Mucosa of rectum (tissue), 2 donors: Measurements from ENCODE around the gene CDX4.
"Not testable (repeated sequence)": the region's sequence is repeated elsewhere in the genome, so short reads cannot be mapped to it uniquely, and the experiment has no call there.

ENCODE experiments used
- H3K27ac ChIP-seq, 2 donors: one replicate each; pipeline ENCODE4 v1.7.0; 2013; ENCODE audit warnings: inconsistent platforms in 2 of 2, low read depth in 2 of 2, low read length in 2 of 2
- H3K27me3 ChIP-seq, 2 donors: one replicate each; pipeline ENCODE4 v1.7.0; 2013; ENCODE audit warnings: low read length in 2 of 2; ENCODE audit not compliant: control insufficient read depth in 2 of 2, insufficient read depth in 2 of 2
- H3K36me3 ChIP-seq, 2 donors: one replicate each; pipeline ENCODE4 v1.7.0; 2013; ENCODE audit warnings: low read length in 2 of 2; ENCODE audit not compliant: control insufficient read depth in 2 of 2, insufficient read depth in 2 of 2
- H3K4me1 ChIP-seq, 2 donors: one replicate each; pipeline ENCODE4 v1.7.0; 2013; ENCODE audit warnings: low read length in 2 of 2, mild to moderate bottlenecking in 1 of 2; ENCODE audit not compliant: control insufficient read depth in 2 of 2, insufficient read depth in 2 of 2
- H3K4me3 ChIP-seq, 2 donors: one replicate each; pipeline ENCODE4 v1.7.0; 2013; ENCODE audit warnings: low read length in 2 of 2
- H3K9ac ChIP-seq, 2 donors: one replicate each; pipeline ENCODE4 v1.7.0; 2013; ENCODE audit warnings: low read length in 2 of 2, low read depth in 1 of 2, mild to moderate bottlenecking in 1 of 2
- H3K9me3 ChIP-seq, 2 donors: one replicate each; pipeline ENCODE4 v1.7.0; 2013; ENCODE audit warnings: low read length in 2 of 2; ENCODE audit not compliant: control insufficient read depth in 2 of 2
- donor health status: healthy.
- donor health status: Normal muscosa, but diverticular disease.

Gene CDX4

GRCh38 chrX:73478961-73479360 is 32.1 kb downstream of the CDX4 start:
- H3K27ac ChIP-seq, result no peak overlapping the region
- H3K4me3 ChIP-seq, result no peak overlapping the region
- no peaks in the 10 kb centered on the region for H3K4me1 ChIP-seq
- no peaks in the 10 kb centered on the region for H3K9me3 ChIP-seq
- H3K27me3 ChIP-seq, result no peaks in the 10 kb centered on the region
- H3K36me3 ChIP-seq, result no peaks in the 10 kb centered on the region
- H3K9ac ChIP-seq, result no peak overlapping the region

DNA sequence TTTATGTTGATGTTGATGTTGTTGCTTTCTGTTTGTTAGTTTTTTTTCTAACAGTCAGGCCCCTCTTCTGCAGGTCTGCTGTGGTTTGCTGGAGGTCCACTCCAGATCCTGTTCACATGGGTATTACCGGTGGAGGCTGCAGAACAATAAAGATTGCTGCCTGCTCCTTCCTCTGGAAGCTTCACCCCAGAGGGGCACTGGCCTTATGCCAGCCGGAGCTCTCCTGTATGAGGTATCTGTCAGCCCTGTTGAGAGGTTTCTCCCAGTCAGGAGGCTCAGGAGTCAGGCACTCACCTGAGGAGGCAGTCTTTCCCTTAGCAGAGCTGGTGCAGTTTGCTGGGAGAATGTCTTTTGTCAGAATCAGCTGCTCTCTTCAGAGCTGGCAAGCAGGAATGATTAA is 34.7 kb downstream of the CDX4 start:
- Histone ChIP-seq H3K27ac (no peak overlapping the region), H3K36me3 (no peaks in the 10 kb centered on the region), H3K27me3 (no peaks in the 10 kb centered on the region), H3K9me3 (no peaks in the 10 kb centered on the region), H3K9ac (no peak overlapping the region), H3K4me1 (no peaks in the 10 kb centered on the region), H3K4me3 (no peak overlapping the region)

DNA sequence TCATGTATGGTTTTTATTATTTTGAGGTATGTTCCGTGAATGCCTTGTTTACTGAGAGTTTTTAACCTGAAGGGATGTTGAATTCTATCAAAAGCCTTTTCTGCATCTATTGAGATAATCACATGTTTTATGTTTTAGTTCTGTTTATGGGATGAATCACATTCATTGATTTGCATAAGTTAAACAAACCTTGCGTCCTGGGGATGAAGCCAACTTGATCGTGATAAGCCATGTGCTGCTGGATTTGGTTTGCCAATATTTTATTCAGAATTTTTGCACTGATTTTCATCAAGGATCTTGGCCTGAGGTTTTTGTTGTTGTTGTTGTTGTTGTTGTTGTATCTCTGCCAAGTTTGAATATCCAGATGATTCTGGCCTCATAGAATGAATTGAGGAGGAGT is 43.8 kb downstream of the CDX4 start:
- Histone ChIP-seq H3K9me3 (no peaks in the 10 kb centered on the region), H3K4me3 (no peak overlapping the region), H3K27me3 (no peaks in the 10 kb centered on the region), H3K9ac (no peak overlapping the region), H3K36me3 (no peaks in the 10 kb centered on the region), H3K27ac (no peak overlapping the region), H3K4me1 (no peaks in the 10 kb centered on the region)

DNA sequence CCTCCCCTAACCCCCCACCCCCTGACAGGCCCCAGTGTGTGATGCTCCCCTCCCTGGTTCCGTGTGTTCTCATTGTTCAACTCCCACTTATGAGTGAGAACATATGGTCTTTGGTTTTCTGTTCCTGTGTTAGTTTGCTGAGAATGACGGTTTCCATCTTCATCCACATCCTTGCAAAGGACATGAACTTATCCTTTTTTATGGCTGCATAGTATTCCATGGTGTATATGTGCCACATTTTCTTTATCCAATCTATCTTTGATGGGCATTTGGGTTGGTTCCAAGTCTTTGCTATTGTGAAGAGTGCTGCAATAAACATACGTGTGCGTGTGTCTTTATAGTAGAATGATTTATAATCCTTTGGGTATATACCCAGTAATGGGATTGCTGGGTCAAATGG is 45.3 kb downstream of the CDX4 start:
- not testable (repeated sequence) for H3K36me3 ChIP-seq, H3K4me3 ChIP-seq, H3K27me3 ChIP-seq, H3K9ac ChIP-seq, H3K27ac ChIP-seq, H3K9me3 ChIP-seq, H3K4me1 ChIP-seq
